ENCODE data around the gene ADARB1.

ADARB1 gene

GRCh38 chr21:45179568-45180245 lies 105.3 kb downstream of the ADARB1 start:
- no peak for DNase-seq

GRCh38 chr21:45180246-45180599 lies 105.8 kb downstream of the ADARB1 start:
- DNase-seq: no peak

GRCh38 chr21:45182958-45183357 lies 108.6 kb downstream of the ADARB1 start:
- no peak for DNase-seq

- no peak for DNase-seq
Observed at GRCh38 chr21:45183852-45184251, 109.5 kb downstream of the ADARB1 start.

- DNase-seq: no peak
Observed at GRCh38 chr21:45184869-45185268, 110.5 kb downstream of the ADARB1 start.

- DNase-seq: no peak
Observed at GRCh38 chr21:45186709-45187108, 112.3 kb downstream of the ADARB1 start.

- no peak for DNase-seq
Observed at GRCh38 chr21:45187646-45188045, 113.3 kb downstream of the ADARB1 start.

GRCh38 chr21:45190013-45190412 lies 115.6 kb downstream of the ADARB1 start:
- no peak for DNase-seq

GRCh38 chr21:45192332-45192731 lies 118.0 kb downstream of the ADARB1 start:
- DNase-seq: no peak

- no peak for DNase-seq
Observed at GRCh38 chr21:45196620-45197019, 122.2 kb downstream of the ADARB1 start.

GRCh38 chr21:45199201-45199600 lies 124.8 kb downstream of the ADARB1 start:
- no peak for DNase-seq

GRCh38 chr21:45200031-45200430 lies 125.7 kb downstream of the ADARB1 start:
- no peak for DNase-seq

GRCh38 chr21:45200581-45201296 lies 126.4 kb downstream of the ADARB1 start:
- no peak for DNase-seq

GRCh38 chr21:45202344-45202743 lies 128.0 kb downstream of the ADARB1 start:
- DNase-seq: no peak

GRCh38 chr21:45202889-45203288 lies 128.5 kb downstream of the ADARB1 start:
- DNase-seq: no peak

- no peak for DNase-seq
Observed at GRCh38 chr21:45203983-45204382, 129.6 kb downstream of the ADARB1 start.

GRCh38 chr21:45204395-45204794 lies 130.0 kb downstream of the ADARB1 start:
- no peak for DNase-seq

- no peak for DNase-seq
Observed at GRCh38 chr21:45207839-45208626, 133.7 kb downstream of the ADARB1 start.

GRCh38 chr21:45208627-45208951 lies 134.2 kb downstream of the ADARB1 start:
- DNase-seq: no peak

GRCh38 chr21:45209046-45209445 lies 134.7 kb downstream of the ADARB1 start:
- DNase-seq: no peak

- no peak for DNase-seq
Observed at GRCh38 chr21:45209685-45210284, 135.4 kb downstream of the ADARB1 start.

GRCh38 chr21:45210461-45210983 lies 136.1 kb downstream of the ADARB1 start:
- no peak for DNase-seq

- DNase-seq: no peak
Observed at GRCh38 chr21:45211661-45212060, 137.3 kb downstream of the ADARB1 start.
